RWPE1 (cell line): ENCODE results near the gene CDK1.

Source experiments
- CTCF ChIA-PET: fragments of 350-600 bp; sonication (Branson Sonifier 250); formaldehyde crosslinking; extraction: SDS; loops from one replicate; lab custom pipeline; 2021; lab: Yijun Ruan, JAX
- POLR2A ChIA-PET: fragments of 400-600 bp; formaldehyde crosslinking; extraction: SDS; loops from one replicate; lab custom pipeline; 2020; ENCODE audit warnings: antibody characterized with exemption; ENCODE audit not compliant: low non-redundant PET; lab: Yijun Ruan, JAX
- DNase-seq: peaks from one replicate; pipeline ENCODE4 v3.0.0; 2012; ENCODE audit warnings: low spot score
- H3K27ac ChIP-seq: fragments of 450-650 bp; 2 replicates; pipeline ENCODE4 v1.5.1; 2017
- CTCF ChIP-seq: fragments of 450-650 bp; conservative IDR thresholded peaks from 2 replicates; pipeline ENCODE4 v1.5.1; 2017; ENCODE audit warnings: low read depth, mild to moderate bottlenecking

CDK1 gene

GRCh38 chr10:60762554-60762953 lies 15.7 kb upstream of the CDK1 start:
- no peak overlapping the region for H3K27ac ChIP-seq
- DNase-seq = no peak
- ChIA-PET CTCF (no interaction called here), POLR2A (no interaction called here)
- TF ChIP-seq CTCF = no peak

GRCh38 chr10:60767424-60767823 lies 10.9 kb upstream of the CDK1 start:
- CTCF ChIA-PET = no interaction called here
- no peak for TF ChIP-seq CTCF
- POLR2A ChIA-PET = no interaction called here

GRCh38 chr10:60769406-60769805 lies 8.9 kb upstream of the CDK1 start:
- POLR2A ChIA-PET = no interaction called here
- DNase-seq = no peak
- H3K27ac ChIP-seq = no peak overlapping the region
- CTCF ChIA-PET = interaction anchor here (0.5 to 1.1 kb wide), 8 partner anchors 9 to 326 kb away, joined by 3 to 7 read pairs (median 4); partner anchors contain the start of gene CDK1
- TF ChIP-seq CTCF = no peak

More at GRCh38 chr10:60767424-60767823, 10.9 kb upstream of the CDK1 start:
- DNase-seq = peak; percentile 26
- H3K27ac ChIP-seq = peak overlapping the region; percentile 75

- DNase-seq = no peak
- ChIA-PET POLR2A (interaction anchor here (0.6 kb wide), 1 partner anchor 318 kb away, joined by 3 read pairs; no protein-coding TSS in a partner anchor), CTCF (interaction anchor here (0.6 to 1.0 kb wide), 2 partner anchors 8 to 674 kb away, joined by 3 to 7 read pairs; no protein-coding TSS in a partner anchor)
- TF ChIP-seq CTCF = no peak
- H3K27ac ChIP-seq = peak overlapping the region; percentile 89
Observed at GRCh38 chr10:60777696-60778213, 523 bp upstream of the CDK1 start.

- POLR2A ChIA-PET = no interaction called here
- DNase-seq = peak; percentile 14
- H3K27ac ChIP-seq = peak overlapping the region; percentile 89
- TF ChIP-seq CTCF = no peak
- CTCF ChIA-PET = interaction anchor here (0.6 to 0.9 kb wide), 2 partner anchors 17 to 185 kb away, joined by 3 to 4 read pairs; no protein-coding TSS in a partner anchor
Observed at GRCh38 chr10:60778971-60779796, 906 bp downstream of the CDK1 start.

- no peak for TF ChIP-seq CTCF
- no peak for DNase-seq
- H3K27ac ChIP-seq = no peak overlapping the region
- CTCF ChIA-PET = no interaction called here
- POLR2A ChIA-PET = no interaction called here
Observed at GRCh38 chr10:60781661-60782060, 3.4 kb downstream of the CDK1 start.
